T-helper 1 cell treated with Interleukin-12 subunit alpha and Interleukin-12 subunit beta and Interleukin-4 antibody, amounts not matched to agents 30 μg/mL and 1 μg/mL, for 36 hours (primary cell): Measurements from ENCODE around the gene MAEL.
"Not testable (repeated sequence)": the region's sequence is repeated elsewhere in the genome, so short reads cannot be mapped to it uniquely, and the experiment has no call there.

ENCODE experiments used
- H3K27ac Mint-ChIP-seq: one replicate; pipeline ENCODE4 v1.8.0; 2021; ENCODE audit warnings: mild to moderate bottlenecking, mixed read lengths
- H3K27me3 Mint-ChIP-seq: one replicate; pipeline ENCODE4 v1.8.0; 2021; ENCODE audit warnings: low read depth, mixed read lengths
- H3K36me3 Mint-ChIP-seq: one replicate; pipeline ENCODE4 v1.8.0; 2021; ENCODE audit warnings: low read depth, mixed read lengths
- H3K4me1 Mint-ChIP-seq: one replicate; pipeline ENCODE4 v1.8.0; 2021; ENCODE audit warnings: low read depth, mixed read lengths
- H3K4me3 Mint-ChIP-seq: one replicate; pipeline ENCODE4 v1.8.0; 2021; ENCODE audit warnings: mild to moderate bottlenecking, moderate library complexity, mixed read lengths
- H3K9me3 Mint-ChIP-seq: one replicate; pipeline ENCODE4 v1.8.0; 2021; ENCODE audit warnings: mixed read lengths

Gene MAEL

GRCh38 chr1:167011560-167012191, 22.6 kb downstream of the MAEL start:
- H3K27me3 Mint-ChIP-seq: peaks cover 59% of the 10 kb centered on the region
- no peaks in the 10 kb centered on the region for H3K36me3 Mint-ChIP-seq
- no peak overlapping the region for H3K4me3 Mint-ChIP-seq
- peaks cover 2% of the 10 kb centered on the region for H3K4me1 Mint-ChIP-seq
- no peak overlapping the region for H3K27ac Mint-ChIP-seq
- no peaks in the 10 kb centered on the region for H3K9me3 Mint-ChIP-seq

- Mint-ChIP-seq H3K9me3 (no peaks in the 10 kb centered on the region), H3K36me3 (no peaks in the 10 kb centered on the region), H3K27ac (no peak overlapping the region), H3K27me3 (peaks cover 56% of the 10 kb centered on the region), H3K4me1 (peaks cover 2% of the 10 kb centered on the region), H3K4me3 (no peak overlapping the region)
Measured at GRCh38 chr1:167012570-167012969, 23.5 kb downstream of the MAEL start.

DNA sequence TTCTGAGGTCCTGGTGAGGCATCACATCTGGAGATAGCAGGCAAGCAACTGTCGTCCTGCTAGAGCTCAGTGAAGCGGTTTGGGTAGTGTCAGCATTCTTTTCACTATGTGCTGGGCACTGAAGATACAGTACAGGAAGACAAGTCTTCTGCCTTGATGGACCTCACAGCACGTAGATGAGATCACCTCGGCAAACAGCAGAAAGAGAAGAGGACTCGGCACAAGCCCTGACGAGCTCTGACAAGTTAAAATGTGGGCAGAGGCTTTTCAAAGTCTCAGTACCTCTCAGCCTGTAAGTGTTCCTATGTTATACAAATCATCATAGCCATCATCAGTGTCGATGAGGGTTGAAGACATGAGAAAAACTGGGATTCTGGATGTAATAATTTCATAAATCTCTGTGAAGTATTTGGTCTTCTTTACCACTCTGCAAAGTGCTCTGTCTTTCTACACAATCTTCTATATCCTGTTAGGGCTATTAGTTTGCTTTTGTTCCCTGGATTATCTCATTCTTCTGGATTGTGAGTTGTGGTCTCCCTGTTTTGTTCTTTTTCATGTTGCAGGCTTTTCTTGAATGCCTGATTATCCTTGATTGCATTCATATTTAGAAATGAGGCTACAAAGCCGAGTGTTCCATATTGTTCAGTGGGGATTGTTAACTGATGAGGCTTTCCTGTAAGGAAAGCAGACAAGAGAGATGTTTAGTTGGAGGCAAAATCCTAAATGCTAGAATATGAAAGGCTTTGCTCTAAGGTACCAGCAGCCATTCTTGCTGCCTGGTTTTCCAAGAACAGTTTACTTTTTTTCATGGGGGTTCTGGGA, 24.2 kb downstream of the MAEL start:
- Mint-ChIP-seq H3K4me1 (peaks cover 2% of the 10 kb centered on the region), H3K4me3 (no peak overlapping the region), H3K27me3 (peaks cover 51% of the 10 kb centered on the region), H3K9me3 (no peaks in the 10 kb centered on the region), H3K36me3 (no peaks in the 10 kb centered on the region), H3K27ac (no peak overlapping the region)

GRCh38 chr1:167016100-167016750, 27.1 kb downstream of the MAEL start:
- no peaks in the 10 kb centered on the region for H3K9me3 Mint-ChIP-seq
- H3K27me3 Mint-ChIP-seq: peaks cover 23% of the 10 kb centered on the region
- H3K36me3 Mint-ChIP-seq: no peaks in the 10 kb centered on the region
- no peaks in the 10 kb centered on the region for H3K4me1 Mint-ChIP-seq
- H3K4me3 Mint-ChIP-seq: no peak overlapping the region
- no peak overlapping the region for H3K27ac Mint-ChIP-seq

GRCh38 chr1:167022384-167022783, 33.3 kb downstream of the MAEL start:
- Mint-ChIP-seq H3K36me3 (no peaks in the 10 kb centered on the region), H3K4me3 (no peak overlapping the region), H3K4me1 (no peaks in the 10 kb centered on the region), H3K9me3 (no peaks in the 10 kb centered on the region), H3K27ac (no peak overlapping the region), H3K27me3 (peaks cover 14% of the 10 kb centered on the region)

DNA sequence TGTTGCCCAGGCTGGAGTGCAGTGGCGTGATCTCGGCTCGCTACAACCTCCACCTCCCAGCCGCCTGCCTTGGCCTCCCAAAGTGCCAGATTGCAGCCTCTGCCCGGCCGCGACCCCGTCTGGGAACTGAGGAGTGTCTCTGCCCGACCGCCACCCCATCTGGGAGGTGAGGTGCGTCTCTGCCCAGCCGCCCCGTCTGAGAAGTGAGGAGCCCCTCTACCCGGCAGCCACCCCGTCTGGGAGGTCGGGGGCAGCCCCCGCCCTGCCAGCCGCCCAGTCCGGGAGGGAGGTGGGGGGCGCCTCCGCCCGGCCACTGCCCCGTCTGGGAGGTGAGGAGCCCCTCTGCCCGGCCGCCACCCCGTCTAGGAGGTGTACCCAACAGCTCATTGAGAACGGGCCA, 40.5 kb downstream of the MAEL start:
- not testable (repeated sequence) for H3K9me3 Mint-ChIP-seq, H3K4me1 Mint-ChIP-seq, H3K36me3 Mint-ChIP-seq, H3K27ac Mint-ChIP-seq, H3K4me3 Mint-ChIP-seq
- H3K27me3 Mint-ChIP-seq: peaks cover 44% of the 10 kb centered on the region

DNA sequence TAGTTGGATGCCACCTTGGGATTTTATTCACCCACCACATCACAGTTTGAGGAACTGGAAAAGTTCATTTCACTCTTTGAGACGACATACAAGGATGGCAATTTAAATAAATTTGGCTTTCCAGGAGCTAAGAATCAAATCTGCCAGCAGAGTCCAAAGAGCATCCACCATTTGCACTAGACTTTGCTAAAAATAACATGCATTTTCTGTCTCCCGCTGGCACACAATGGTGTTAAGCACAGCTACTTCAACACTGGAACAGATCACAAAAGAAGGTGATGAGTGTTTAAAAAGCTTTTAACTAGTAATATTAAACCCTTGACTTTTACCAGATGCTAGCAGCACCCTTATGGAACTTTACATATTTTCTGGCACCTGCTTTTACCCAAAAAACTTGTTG, 44.6 kb downstream of the MAEL start:
- Mint-ChIP-seq H3K4me1 (no peaks in the 10 kb centered on the region), H3K9me3 (no peaks in the 10 kb centered on the region), H3K27me3 (peaks cover 21% of the 10 kb centered on the region), H3K27ac (no peak overlapping the region), H3K36me3 (no peaks in the 10 kb centered on the region), H3K4me3 (no peak overlapping the region)

GRCh38 chr1:167043752-167044488, 54.8 kb downstream of the MAEL start:
- Mint-ChIP-seq H3K9me3 (no peaks in the 10 kb centered on the region), H3K27me3 (peaks cover 53% of the 10 kb centered on the region), H3K36me3 (peaks cover 2% of the 10 kb centered on the region), H3K4me3 (peak overlapping the region; percentile 75), H3K4me1 (peaks cover 10% of the 10 kb centered on the region), H3K27ac (peak overlapping the region; percentile 72)

DNA sequence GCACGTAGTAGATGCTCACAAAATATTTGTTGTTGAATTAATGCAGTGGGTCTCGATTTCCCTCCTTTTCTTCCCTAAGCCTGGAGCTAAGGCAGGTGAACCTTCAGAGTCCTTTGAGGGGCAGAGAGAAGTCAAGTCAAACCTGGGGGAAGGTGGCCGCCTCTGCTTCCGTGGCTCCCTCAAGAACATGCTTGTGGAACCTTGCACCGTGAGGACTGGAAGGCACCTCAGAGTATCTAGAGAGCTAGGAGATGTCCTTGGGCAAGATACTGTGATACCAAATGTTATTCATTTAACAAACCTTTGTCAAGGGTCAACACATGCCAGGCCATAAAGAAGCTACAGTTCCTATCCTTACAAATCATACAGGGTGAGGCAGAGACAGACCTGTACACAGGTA, 62.8 kb downstream of the MAEL start:
- H3K4me3 Mint-ChIP-seq: no peak overlapping the region
- no peaks in the 10 kb centered on the region for H3K9me3 Mint-ChIP-seq
- H3K36me3 Mint-ChIP-seq: no peaks in the 10 kb centered on the region
- H3K27me3 Mint-ChIP-seq: peaks cover 6% of the 10 kb centered on the region
- no peak overlapping the region for H3K27ac Mint-ChIP-seq
- H3K4me1 Mint-ChIP-seq: no peaks in the 10 kb centered on the region

DNA sequence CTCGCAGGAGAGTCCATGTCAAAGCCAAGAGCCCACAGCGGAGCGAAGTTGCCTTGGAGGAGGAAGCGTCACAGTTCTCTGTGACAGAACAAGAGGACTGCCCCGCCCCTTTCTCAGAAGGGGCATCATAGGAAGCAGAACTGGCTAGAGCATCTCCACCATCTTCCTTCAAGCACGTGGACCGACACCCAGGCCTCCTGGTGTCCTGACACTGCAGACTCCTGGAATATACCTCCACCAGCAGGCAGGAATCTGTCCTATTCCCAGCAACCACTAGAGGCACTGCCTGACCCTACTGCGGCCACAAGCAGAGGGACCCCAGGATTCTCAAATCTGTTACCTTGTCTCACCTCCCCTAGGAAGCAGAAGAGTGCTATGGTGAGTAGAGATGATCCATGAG, 63.3 kb downstream of the MAEL start:
- Mint-ChIP-seq H3K9me3 (no peaks in the 10 kb centered on the region), H3K4me1 (no peaks in the 10 kb centered on the region), H3K4me3 (no peak overlapping the region), H3K27me3 (peaks cover 1% of the 10 kb centered on the region), H3K36me3 (no peaks in the 10 kb centered on the region), H3K27ac (no peak overlapping the region)

DNA sequence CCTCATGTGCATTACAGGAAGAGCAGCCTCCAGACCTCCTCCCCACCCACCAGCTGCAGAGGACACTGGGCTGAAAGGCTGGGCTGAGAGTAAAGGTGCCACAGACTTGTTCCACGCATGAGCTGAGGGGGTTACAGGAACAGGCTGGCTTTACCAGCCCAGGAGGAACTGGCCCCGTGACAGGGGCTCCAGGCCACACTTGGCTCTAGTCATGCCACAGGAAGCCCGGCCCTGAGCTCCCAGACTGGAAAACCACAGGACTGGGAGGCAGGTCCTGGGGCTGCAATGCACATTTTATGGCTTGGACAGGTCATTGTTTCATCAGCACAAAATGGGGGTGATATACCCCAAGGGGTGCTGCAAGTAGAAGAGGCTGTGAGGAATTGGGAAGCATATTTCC, 65.5 kb downstream of the MAEL start:
- Mint-ChIP-seq H3K36me3 (no peaks in the 10 kb centered on the region), H3K9me3 (no peaks in the 10 kb centered on the region), H3K27ac (no peak overlapping the region), H3K4me3 (no peak overlapping the region), H3K4me1 (peaks cover 6% of the 10 kb centered on the region), H3K27me3 (no peaks in the 10 kb centered on the region)

- no peak overlapping the region for H3K27ac Mint-ChIP-seq
- no peaks in the 10 kb centered on the region for H3K27me3 Mint-ChIP-seq
Measured at GRCh38 chr1:167054946-167055630, 66.0 kb downstream of the MAEL start.

DNA sequence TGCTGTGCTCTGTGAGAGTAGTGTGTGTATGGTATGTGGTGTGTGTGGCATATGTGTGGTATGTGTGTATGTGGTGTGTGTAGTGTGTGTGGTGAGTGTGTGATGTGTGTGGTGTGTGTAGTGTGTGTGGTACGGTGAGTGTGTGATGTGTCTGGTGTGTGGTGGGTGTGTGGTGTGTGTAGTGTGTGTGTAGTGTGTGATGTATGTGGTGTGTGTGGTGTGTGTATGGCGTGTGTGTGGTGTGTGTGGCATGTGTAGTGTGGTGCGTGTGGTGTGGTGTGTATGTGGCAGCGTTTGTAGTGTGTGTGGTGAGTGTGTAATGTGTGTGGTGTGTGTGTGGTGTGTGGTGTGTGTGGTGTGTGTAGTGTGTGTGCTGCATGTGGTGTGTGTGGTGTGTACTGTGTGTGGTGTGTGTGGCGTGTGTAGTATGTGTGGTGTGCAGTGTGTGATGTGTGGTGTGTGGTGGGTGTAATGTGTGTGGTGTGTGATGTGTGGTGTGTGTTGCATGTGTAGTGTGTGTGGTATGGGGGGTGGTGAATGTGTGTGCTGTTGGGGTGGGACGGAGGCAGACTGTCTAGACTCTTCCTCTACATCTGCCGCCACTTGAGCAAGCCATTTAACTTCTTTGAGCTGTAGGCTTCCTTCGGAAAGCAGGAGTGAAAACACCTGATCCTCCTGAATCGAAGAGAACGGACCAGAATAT, 67.6 kb downstream of the MAEL start:
- peaks cover 6% of the 10 kb centered on the region for H3K4me1 Mint-ChIP-seq
- H3K4me3 Mint-ChIP-seq: no peak overlapping the region
- H3K27ac Mint-ChIP-seq: no peak overlapping the region
- no peaks in the 10 kb centered on the region for H3K36me3 Mint-ChIP-seq
- H3K27me3 Mint-ChIP-seq: no peaks in the 10 kb centered on the region
- no peaks in the 10 kb centered on the region for H3K9me3 Mint-ChIP-seq

More at GRCh38 chr1:167054946-167055630, 66.0 kb downstream of the MAEL start:
- H3K9me3 Mint-ChIP-seq: no peaks in the 10 kb centered on the region
- no peaks in the 10 kb centered on the region for H3K36me3 Mint-ChIP-seq
- H3K4me3 Mint-ChIP-seq: no peak overlapping the region
- peaks cover 6% of the 10 kb centered on the region for H3K4me1 Mint-ChIP-seq
